NCI-H1048 (cell line): ENCODE measurements around the gene INSC.
"Not testable (repeated sequence)": the region's sequence is repeated elsewhere in the genome, so short reads cannot be mapped to it uniquely, and the experiment has no call there.

Source experiments
- DNase-seq: peaks from one replicate; lab custom pipeline; 2025; lab: John Stamatoyannopoulos, UW

INSC gene, protein sequence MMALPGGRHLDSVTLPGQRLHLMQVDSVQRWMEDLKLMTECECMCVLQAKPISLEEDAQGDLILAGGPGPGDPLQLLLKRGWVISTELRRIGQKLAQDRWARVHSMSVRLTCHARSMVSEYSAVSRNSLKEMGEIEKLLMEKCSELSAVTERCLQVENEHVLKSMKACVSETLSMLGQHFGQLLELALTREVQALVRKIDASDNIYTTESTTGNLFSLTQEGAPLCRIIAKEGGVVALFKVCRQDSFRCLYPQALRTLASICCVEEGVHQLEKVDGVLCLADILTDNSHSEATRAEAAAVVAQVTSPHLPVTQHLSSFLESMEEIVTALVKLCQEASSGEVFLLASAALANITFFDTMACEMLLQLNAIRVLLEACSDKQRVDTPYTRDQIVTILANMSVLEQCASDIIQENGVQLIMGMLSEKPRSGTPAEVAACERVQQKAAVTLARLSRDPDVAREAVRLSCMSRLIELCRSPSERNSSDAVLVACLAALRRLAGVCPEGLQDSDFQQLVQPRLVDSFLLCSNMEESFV

GRCh38 chr11:15114501-15115475 is at the start of gene INSC:
TSS of gene INSC (plus strand) at chr11:15114923. CDS start at chr11:15149175, 34,252 bp downstream.
- no peak for DNase-seq

GRCh38 chr11:15069751-15070150 is 45.0 kb upstream of the INSC start:
- not testable (repeated sequence) for DNase-seq

DNA sequence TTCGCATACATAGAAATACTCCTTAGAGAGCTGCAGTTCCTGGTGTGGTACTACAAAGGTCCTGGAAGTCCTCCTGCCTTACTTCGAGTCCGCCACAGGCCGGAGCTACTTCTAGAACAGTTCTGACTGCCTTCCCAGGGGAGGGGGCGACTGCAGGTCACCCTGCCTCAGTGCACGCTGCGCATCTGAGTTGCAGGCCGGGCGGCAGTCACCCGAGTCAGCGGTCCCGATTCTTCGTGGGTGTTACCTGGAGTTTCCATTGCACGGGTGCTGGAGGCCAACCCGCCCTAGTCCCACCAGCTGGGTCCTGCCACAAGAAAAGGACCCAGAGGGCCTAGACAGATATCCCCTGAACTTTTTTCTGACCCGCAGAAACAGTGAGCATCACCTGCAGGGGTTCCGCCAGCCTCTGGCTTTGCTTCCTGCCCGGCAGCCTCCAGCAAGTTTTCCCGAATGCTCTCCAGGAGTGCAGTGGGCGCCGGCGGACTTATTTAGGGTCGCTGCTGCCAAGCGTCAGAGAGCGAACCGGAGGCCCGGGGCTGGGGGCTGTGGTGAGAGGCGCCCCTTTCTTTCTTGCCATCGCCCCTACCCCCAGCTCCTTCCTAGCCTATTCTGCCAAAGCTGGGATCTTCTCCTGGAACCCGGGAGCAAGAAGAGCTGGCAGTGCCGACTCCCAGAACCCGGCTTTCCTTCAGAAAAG is 43.0 kb upstream of the INSC start:
- DNase-seq: no peak

GRCh38 chr11:15072551-15073143 is 42.1 kb upstream of the INSC start:
- no peak for DNase-seq

- no peak for DNase-seq
These were observed 41.1 kb upstream of the INSC start, which contains the start of gene CALCB for GRCh38 chr11:15073361-15074205. TSS of gene CALCB (plus strand) at chr11:15073593. CDS start at chr11:15074719, 1,126 bp downstream.

GRCh38 chr11:15074206-15075161 is 40.2 kb upstream of the INSC start:
- peak; percentile 17 for DNase-seq

DNA sequence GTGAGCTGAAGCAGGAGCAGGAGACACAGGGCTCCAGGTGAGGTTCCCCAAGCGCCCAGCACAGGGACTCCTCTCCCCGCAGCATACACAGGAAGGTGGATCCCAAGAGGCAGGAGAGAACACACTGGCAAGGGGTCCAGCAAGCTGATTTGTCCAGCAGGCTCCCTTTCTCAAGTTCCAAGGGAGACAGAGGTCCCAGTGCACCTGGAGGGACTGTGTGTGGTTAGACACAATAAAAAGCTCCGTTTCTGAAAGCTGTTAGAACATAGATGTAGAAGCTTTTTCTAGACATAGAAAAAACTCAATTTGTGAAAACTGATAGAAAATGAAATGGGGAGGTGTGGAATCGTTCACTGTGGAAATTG is 39.6 kb upstream of the INSC start:
- no peak for DNase-seq

DNA sequence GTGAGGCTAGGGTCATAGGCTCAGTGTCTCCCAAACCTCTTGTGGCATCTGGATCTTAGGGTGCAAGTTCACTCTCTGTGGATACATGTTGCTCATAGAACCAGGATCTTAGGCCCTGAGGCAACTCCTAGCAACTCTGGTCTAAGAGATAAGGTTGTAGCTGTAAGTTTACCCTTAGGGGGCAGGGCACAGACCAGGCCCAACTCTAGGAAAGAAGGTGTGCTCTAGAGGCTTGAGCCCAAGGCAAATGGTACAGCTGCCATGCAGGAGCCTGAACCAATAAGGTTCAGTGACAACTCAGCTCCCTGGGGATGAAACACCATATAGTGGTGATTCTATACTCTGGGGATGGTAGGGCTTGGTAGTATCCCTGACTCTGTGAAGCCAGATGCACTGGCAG is 23.5 kb upstream of the INSC start:
- DNase-seq: no peak

- DNase-seq: no peak
These were observed 23.1 kb upstream of the INSC start for GRCh38 chr11:15091625-15092024.

GRCh38 chr11:15093432-15093831 is 21.3 kb upstream of the INSC start:
- DNase-seq: no peak

DNA sequence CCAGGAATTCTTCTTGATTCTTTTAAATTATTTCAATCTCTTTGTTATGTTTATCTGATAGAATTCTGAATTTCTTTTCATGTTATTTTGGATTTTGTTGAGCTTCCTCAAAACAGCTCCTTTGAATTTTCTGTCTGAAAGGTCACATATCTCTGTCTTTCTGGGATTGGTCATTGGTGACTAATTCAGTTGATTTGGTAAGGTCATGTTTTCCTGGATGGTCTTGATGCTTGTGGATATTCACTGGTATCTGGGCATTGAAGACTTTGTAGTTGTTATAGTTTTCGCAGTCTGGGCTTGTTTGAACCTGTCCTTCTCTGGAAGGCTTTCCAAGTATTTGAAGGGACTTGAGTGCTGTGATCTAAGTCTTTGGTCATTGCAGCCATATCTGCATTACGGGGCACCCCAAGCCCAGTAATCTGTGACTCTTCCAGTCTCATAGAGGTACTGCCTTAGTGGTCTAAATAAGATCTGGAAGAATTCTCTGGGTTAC is 18.9 kb upstream of the INSC start:
- no peak for DNase-seq

DNA sequence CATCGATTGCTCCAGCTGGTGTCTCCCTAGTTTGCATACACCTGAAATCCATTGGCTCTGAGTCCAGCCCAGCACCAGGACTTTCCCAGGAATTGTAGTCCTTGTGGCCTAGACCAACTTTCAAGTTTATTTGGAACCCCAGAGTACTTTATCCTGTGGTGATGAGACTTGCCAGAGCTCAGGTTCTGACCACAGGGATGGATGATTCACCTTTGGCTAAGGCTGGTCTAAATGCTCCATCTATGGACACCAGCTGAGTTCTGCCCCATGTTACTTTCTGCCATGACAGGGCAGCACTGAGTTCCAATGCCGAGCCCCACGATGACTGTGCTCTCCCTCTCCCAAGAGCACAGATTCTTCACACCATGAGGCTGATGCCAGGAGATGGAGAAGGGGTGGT is 17.3 kb upstream of the INSC start:
- no peak for DNase-seq

GRCh38 chr11:15099267-15099666 is 15.5 kb upstream of the INSC start:
- no peak for DNase-seq

DNA sequence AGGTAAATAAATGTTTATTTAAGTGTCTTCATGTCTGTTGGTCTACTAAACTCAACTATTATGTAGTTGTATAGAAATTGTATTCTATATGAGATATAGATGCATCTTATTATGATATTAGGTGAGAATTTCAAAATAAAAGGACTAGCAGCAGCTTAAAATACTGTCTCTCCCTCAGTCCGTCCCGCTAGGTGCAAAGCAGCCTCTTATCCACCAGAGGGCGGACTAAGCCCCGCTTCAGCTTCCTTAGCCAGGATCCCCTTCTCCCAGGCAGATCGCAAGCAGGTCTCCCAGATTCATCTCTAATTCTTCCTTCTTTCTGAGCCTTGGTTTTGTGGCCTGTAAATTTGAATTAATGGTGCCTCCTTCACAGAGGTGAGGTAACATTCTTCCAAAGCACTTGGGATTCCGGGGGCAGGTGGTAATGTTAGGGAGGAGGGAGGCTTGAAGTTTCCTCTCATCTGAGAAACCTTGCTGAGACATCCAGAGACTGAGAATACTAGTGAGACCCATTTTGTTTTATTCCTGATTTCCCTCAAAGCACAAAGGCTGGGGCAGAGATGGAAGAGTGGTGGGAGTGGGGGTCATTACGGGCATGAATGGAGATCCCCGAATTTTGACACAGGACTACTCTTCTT is 13.5 kb upstream of the INSC start:
- peak; percentile 45 for DNase-seq

GRCh38 chr11:15104166-15104565 is 10.6 kb upstream of the INSC start:
- DNase-seq: no peak

DNA sequence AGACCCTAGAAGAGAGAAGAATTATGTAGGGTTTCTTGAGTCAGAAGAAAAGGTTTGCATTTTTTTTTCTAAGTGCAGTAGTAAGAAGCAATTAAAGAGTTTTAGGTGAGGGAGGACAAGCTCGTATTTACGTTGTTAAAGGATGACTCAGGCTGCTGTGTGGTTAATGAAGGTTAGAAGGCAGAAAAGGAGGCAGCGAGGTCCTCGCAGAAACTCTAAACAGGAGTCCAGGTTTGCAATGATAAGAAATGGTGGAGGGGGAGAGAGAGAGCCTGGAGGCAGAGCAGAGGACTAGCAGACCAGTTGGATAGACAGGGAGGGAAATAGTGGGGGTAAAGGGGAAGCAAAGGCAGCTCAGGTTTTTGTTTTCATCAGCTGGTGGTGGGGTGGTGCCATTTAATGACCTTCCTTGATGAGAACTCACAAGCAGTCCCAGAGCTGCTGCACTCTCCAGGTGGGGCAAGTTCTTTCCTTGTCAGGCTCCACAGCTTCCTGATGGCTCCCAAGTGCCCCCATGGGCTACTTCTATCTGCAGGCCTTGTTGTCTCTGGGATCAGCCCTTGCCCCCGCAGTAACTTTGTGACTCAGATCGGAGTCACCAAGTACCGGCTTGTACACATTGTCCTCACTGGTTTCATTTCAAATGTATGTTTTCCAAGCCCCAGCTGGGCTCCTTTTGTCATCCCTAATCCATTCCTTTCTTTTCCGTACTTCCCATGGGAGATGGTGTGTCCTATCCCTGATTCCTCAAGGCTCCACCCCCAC is 8.3 kb upstream of the INSC start:
- DNase-seq: no peak

DNA sequence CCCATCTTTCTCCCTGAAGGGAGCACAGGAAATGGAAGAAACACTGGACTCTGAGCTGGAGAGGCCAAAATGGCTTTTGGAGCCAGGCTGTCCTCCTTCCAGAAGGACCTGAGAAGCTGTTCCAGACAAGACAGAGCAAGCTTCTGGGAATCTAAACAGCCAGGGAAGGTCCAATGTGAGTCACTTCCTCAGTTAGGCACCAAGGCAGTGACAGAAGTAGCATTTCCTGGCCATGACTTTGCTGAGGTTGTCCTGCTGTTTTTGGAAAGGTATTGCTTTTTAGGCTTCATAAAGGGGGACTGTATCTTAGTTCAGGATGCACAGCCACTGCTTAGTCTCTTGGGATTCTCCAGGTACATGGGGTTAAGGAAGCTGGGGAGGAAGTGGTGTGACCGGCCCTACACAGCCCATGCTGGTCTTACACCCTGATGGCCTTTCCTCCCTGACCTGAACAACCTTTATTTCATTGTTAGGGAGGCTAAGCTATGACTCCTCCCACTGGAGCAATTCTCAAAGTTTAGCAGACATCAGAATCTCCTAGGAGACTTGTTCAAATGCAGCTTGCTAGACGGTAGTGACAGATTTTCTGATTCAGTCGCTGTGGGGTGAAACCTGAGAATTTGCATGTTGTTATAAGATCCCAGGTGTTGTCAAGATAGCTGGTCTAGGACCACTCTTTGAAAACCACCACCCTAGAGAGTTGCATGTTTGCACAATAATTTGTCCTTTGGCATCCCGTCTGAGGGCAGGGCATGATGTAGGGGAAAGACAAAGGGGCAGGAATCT is 6.8 kb upstream of the INSC start:
- no peak for DNase-seq
